Stimulated activated CD8-positive, alpha-beta memory T cell treated with anti-CD3 and anti-CD28 coated beads, Interleukin-7, amount 100 ng/mL, for 1 hour (primary cell): ENCODE results near the gene SOHLH1.

Experiments used
- DNase-seq, 2 donors: peaks; one replicate each; pipeline ENCODE4 v3.0.0-alpha.2; 2020; ENCODE audit warnings: low read depth in 2 of 2

Gene SOHLH1

GRCh38 chr9:135729480-135729879 is 30.2 kb upstream of the SOHLH1 start:
- DNase-seq = no peak

DNA sequence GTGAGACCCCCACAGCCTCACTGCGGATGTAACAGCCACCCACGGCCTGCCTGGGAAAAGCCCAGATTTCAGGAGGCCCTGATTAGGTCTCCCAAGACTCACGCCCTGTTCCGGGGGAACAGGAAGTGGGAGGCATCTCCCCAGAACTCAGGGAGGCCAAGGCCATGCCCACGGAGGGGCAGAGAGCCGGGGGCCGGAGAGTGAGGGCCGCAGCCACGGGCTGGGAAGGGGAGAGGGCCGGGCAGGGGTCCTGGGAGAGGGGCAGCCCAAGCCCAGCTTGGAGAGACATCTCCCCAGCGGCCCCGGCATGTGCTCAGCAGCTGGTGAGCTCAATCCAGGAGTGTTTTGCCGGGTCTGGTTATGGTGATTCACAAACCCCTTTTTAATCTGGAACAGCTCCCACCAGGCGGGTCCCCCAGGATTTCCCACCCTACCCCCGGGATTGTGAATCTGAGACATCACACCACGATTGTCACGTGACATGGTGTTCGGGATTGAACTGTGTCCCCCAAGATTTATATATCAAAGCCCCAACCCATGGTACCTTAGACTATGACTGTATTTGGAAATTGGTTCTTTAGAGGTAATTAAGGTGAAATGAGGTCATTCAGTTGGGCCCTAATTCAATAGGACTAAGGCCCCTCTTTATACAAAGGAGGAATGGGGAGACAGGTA is 29.3 kb upstream of the SOHLH1 start:
- no peak for DNase-seq

- no peak for DNase-seq
Measured at GRCh38 chr9:135727257-135727875, 28.1 kb upstream of the SOHLH1 start.

GRCh38 chr9:135726138-135726853 is 27.0 kb upstream of the SOHLH1 start:
- DNase-seq = no peak

GRCh38 chr9:135724186-135724787 is 25.0 kb upstream of the SOHLH1 start:
- no peak for DNase-seq

DNA sequence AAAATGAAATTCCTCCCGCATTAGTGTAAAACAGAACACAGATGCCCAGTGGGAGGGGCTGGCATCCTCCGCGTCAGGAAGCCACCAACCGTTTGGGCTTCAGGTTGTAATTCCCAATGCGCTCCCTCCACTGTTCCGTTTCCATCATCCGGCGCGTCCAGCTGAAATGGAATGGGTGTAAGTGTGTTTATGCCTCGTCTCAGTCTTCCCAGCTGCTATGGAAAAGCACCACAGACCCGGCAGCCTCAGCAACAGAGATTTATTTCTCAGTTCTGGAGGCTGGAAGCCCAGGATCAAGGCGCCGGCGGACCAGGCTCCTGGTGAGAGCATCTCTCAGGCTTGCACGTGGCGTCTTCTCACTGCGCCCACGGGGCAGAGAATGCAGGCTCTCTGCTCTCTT is 23.1 kb upstream of the SOHLH1 start:
- no peak for DNase-seq

DNA sequence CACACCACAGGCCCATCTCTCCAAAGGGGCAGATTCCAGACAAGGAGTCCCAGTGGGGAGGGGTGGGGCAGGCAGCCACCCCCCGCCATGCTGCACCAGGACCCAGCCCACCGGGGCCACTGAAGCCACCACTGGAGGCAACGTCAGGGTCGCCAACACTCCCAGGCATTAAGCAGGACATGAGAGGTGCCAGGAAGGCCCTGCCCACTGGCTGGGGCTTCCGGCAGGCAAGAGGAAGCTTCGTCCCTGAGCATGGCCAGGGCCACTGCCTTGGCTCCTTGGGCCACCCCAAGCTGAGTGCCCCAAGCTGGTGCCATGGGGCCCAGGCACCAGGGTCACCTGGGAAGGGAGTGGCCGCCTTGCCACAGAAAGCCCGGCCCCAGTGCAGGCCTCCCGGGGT is 20.2 kb upstream of the SOHLH1 start:
- no peak for DNase-seq

DNA sequence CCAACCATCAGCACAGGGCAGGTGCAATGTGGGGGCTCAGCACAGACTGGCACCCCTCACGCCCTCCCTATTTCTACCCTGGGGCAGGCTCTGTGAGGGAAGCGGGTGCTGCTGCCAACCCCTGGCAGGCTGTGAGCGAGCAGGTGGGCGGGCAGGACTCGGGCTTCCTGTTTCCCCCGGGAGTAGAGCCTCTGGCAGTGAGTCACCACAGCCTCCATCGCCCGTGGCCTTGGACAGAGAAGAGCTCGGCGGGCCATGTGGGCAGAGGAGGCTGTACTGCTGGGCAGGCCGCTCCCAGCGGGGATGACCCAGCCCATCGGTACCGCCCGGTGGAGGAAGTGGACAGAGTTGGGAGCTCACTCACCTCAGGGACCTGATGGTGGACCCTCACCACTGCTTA is 19.3 kb upstream of the SOHLH1 start:
- no peak for DNase-seq

GRCh38 chr9:135717410-135717809 is 18.1 kb upstream of the SOHLH1 start:
- DNase-seq = no peak

- no peak for DNase-seq
Measured at GRCh38 chr9:135716045-135716444, 16.8 kb upstream of the SOHLH1 start.

- no peak for DNase-seq
Measured at GRCh38 chr9:135715056-135715595, 15.8 kb upstream of the SOHLH1 start.

- no peak for DNase-seq
Measured at GRCh38 chr9:135714242-135715055, 15.2 kb upstream of the SOHLH1 start.

DNA sequence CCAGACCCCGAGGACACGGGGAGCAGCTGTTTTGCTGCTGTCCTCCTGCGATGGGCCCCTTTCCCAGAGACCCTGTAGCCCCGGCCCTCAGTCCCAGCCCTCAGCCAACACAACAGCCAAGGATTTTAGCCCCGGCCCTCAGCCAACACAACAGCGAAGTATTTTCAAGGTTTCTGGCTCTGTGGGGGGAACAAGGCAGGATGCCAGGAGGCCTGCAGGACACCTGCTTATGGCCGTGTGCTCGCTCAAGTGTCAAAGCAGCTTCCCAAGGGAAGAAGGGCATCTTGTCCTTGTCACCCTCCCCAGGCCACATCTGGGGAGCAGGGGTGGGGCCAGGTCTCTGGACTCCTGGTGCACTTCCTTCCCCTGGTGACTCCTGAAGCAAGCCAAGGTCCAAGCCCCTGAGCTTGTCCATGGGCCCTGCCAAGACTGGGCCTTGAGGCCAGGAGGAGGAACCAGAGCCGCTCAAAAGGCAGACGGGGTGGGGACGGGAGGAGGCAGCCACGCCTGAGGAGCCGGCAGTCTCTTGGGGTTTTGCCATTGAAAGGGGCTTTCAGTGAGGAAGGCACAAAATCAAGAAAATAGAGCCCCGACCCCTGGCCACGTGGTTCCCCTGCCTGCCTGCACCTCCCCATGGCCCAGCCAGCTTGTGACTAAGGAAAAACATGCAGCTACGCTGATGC is 13.5 kb upstream of the SOHLH1 start:
- DNase-seq = no peak

DNA sequence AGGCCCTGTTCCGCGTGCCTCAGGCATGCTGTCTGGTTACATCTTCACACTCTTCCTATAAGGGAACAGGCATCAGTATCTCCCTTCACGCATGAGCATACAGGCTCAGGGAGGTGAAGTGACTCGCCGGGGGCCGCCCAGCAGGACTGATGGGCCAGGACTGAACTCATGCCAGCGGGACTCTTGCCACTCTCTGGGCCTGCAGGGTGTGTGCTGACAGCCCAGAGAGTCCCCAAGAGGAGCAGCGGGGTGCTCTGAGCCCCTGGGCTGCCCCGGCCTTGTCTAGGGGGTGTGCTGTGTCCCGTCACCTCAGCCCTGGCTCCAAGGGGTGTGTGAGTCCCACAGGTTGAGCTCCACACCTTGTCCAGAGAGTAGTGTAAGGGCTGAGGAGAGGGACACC is 12.6 kb upstream of the SOHLH1 start:
- no peak for DNase-seq

DNA sequence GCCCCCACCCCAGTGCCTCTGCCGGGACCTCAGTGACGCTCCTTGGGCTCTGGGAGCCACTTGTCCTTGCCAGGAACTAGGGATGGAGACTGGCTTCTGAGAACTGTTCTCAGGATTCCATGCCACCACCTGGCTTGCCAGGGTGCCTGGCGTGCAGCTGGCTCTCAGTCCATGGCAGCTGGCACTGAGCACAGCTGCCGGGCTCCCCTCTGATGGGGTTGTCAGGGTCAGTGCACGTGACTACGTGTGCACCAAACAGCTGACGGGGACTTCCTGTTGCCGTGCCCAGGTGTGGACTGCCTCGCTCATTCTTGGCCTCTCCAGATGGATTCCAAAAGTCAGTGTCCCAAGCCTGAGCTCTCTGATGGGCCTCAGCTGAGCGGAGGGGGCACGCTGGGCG is 12.1 kb upstream of the SOHLH1 start:
- no peak for DNase-seq

GRCh38 chr9:135708164-135708563 is 8.9 kb upstream of the SOHLH1 start:
- no peak for DNase-seq

GRCh38 chr9:135707252-135708138 is 8.2 kb upstream of the SOHLH1 start:
- no peak for DNase-seq

DNA sequence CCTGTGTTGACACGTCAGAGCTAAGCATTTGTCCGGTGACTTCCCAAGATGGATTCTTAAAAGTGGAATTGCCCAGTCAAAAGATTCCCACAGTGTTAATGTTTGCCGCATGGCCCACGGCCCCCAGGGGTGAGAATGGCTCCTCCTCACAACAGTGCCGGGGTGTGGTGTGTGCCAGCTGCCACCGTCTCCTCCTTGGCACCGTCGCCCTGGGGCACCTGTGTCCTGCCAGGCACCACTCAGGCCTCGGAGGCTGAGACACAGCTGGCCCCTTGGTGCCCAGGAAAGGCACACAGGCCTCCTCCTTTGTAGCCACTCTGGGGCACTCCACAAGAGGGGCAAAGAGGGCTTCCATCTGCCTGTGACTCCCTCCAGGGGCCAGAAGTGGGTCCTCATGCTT is 7.0 kb upstream of the SOHLH1 start:
- DNase-seq = no peak

- no peak for DNase-seq
Measured at GRCh38 chr9:135705376-135705775, 6.1 kb upstream of the SOHLH1 start.

GRCh38 chr9:135704483-135704882 is 5.2 kb upstream of the SOHLH1 start:
- DNase-seq = no peak
